SK-N-SH treated with all-trans-retinoic acid at 6 μM for 48 hours (cell line): ENCODE data around the gene INPP5J.

Experiments used
- CSDC2 ChIP-seq: fragments of 250-450 bp; sonication (Bioruptor Pico); IDR thresholded peaks from 2 replicates; pipeline ENCODE4 v1.5.0; 2020; ENCODE audit warnings: mild to moderate bottlenecking, moderate library complexity
- ESRRG ChIP-seq: fragments of 250-450 bp; sonication (Bioruptor Pico); IDR thresholded peaks from 2 replicates; pipeline ENCODE4 v1.6.1; 2021; ENCODE audit warnings: mild to moderate bottlenecking
- GLIS3 ChIP-seq: fragments of 250-450 bp; sonication (Bioruptor Pico); IDR thresholded peaks from 2 replicates; pipeline ENCODE4 v1.5.0; 2020; ENCODE audit warnings: mild to moderate bottlenecking, moderate library complexity
- OSR1 ChIP-seq: fragments of 250-450 bp; sonication (Bioruptor Pico); IDR thresholded peaks from 2 replicates; pipeline ENCODE4 v1.8.0; 2022; ENCODE audit warnings: moderate library complexity, mild to moderate bottlenecking, inconsistent platforms
- PPARA ChIP-seq: fragments of 250-450 bp; sonication (Bioruptor Pico); IDR thresholded peaks from 2 replicates; pipeline ENCODE4 v1.5.0; 2020; ENCODE audit warnings: mild to moderate bottlenecking, borderline replicate concordance
- RARB ChIP-seq: fragments of 250-450 bp; sonication (Bioruptor Pico); IDR thresholded peaks from 2 replicates; pipeline ENCODE4 v1.8.0; 2021; ENCODE audit warnings: mild to moderate bottlenecking, moderate library complexity
- TCF4 ChIP-seq: fragments of 250-450 bp; sonication (Bioruptor Pico); IDR thresholded peaks from 2 replicates; pipeline ENCODE4 v1.8.0; 2021; ENCODE audit warnings: mild to moderate bottlenecking, moderate library complexity, borderline replicate concordance
- ZFP3 ChIP-seq: fragments of 250-450 bp; sonication (Bioruptor Pico); IDR thresholded peaks from 2 replicates; pipeline ENCODE4 v1.5.0; 2020; ENCODE audit warnings: mild to moderate bottlenecking, moderate library complexity
- ZFP30 ChIP-seq: fragments of 450-650 bp; formaldehyde crosslinking; IDR thresholded peaks from 2 replicates; pipeline ENCODE4 v1.5.0; 2022; ENCODE audit warnings: mild to moderate bottlenecking, moderate library complexity
- ZNF565 ChIP-seq: fragments of 450-650 bp; formaldehyde crosslinking; conservative IDR thresholded peaks from 2 replicates; pipeline ENCODE4 v1.5.0; 2020; ENCODE audit warnings: low read depth, mild to moderate bottlenecking, moderate library complexity
- ZNF70 ChIP-seq: fragments of 450-650 bp; formaldehyde crosslinking; IDR thresholded peaks from 2 replicates; pipeline ENCODE4 v1.5.0; 2020; ENCODE audit warnings: mild to moderate bottlenecking, moderate library complexity
- TF ChIP-seq, protein P1 (sequence below): fragments of 250-450 bp; sonication (Bioruptor Pico); IDR thresholded peaks from 2 replicates; pipeline ENCODE4 v1.8.0; 2020; ENCODE audit warnings: mild to moderate bottlenecking, moderate library complexity, borderline replicate concordance
- TF ChIP-seq, protein P2 (sequence below): fragments of 250-450 bp; sonication (Bioruptor Pico); IDR thresholded peaks from 2 replicates; pipeline ENCODE4 v1.5.1; 2020; ENCODE audit warnings: low read depth, mild to moderate bottlenecking, moderate library complexity

DNA sequence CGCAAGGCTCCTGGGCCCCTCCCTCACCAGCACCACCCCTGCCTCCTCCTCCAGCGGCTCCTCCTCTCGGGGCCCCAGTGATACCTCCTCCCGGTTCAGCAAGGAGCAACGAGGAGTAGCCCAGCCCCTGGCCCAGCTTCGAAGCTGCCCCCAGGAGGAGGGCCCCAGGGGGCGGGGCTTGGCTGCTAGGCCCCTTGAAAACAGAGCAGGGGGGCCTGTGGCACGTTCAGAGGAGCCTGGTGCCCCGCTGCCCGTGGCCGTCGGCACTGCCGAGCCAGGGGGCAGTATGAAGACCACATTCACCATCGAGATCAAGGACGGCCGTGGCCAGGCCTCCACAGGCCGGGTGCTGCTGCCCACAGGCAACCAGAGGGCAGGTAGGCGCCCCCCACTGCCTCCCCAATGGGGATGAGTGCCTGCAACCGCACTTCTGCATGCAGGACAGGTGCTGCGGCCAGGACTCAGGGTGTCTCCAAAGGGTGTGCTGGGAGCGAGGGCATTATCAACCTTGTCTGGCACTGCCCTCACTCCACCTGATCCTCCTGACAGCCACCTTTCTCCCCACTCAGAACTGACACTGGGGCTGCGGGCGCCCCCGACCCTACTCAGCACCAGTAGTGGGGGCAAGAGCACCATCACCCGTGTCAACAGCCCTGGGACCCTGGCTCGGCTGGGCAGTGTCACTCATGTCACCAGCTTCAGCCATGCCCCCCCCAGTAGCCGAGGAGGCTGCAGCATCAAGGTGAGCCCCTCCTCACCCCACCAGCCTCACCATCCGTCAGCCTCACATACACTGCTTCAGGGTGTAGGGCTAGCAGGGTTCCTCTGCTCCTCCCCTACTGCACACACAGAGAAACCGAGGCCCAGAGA, 31.4 kb upstream of the INPP5J start:
- no peak for TF ChIP-seq ZNF70 (CRISPR knock-in tag)
- no peak for TF ChIP-seq CSDC2
- no peak for TF ChIP-seq GLIS3 (CRISPR knock-in tag)
- no peak for TF ChIP-seq OSR1
- TF ChIP-seq PPARA (CRISPR knock-in tag): no peak
- no peak for TF ChIP-seq RARB (CRISPR knock-in tag)
- TF ChIP-seq, protein P1, sequence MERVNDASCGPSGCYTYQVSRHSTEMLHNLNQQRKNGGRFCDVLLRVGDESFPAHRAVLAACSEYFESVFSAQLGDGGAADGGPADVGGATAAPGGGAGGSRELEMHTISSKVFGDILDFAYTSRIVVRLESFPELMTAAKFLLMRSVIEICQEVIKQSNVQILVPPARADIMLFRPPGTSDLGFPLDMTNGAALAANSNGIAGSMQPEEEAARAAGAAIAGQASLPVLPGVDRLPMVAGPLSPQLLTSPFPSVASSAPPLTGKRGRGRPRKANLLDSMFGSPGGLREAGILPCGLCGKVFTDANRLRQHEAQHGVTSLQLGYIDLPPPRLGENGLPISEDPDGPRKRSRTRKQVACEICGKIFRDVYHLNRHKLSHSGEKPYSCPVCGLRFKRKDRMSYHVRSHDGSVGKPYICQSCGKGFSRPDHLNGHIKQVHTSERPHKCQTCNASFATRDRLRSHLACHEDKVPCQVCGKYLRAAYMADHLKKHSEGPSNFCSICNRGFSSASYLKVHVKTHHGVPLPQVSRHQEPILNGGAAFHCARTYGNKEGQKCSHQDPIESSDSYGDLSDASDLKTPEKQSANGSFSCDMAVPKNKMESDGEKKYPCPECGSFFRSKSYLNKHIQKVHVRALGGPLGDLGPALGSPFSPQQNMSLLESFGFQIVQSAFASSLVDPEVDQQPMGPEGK (CRISPR knock-in tag): no peak
- TF ChIP-seq, protein P2, sequence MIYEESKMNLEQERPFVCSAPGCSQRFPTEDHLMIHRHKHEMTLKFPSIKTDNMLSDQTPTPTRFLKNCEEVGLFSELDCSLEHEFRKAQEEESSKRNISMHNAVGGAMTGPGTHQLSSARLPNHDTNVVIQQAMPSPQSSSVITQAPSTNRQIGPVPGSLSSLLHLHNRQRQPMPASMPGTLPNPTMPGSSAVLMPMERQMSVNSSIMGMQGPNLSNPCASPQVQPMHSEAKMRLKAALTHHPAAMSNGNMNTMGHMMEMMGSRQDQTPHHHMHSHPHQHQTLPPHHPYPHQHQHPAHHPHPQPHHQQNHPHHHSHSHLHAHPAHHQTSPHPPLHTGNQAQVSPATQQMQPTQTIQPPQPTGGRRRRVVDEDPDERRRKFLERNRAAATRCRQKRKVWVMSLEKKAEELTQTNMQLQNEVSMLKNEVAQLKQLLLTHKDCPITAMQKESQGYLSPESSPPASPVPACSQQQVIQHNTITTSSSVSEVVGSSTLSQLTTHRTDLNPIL (CRISPR knock-in tag): no peak
- TF ChIP-seq ZFP3 (CRISPR knock-in tag): no peak
- no peak for TF ChIP-seq TCF4 (CRISPR knock-in tag)
- no peak for TF ChIP-seq ZNF565 (CRISPR knock-in tag)
- TF ChIP-seq ESRRG (CRISPR knock-in tag): no peak
- TF ChIP-seq ZFP30 (CRISPR knock-in tag): no peak
